HG03196 (cell line): ENCODE data around the gene INHBB.
"Not testable (repeated sequence)": the region's sequence is repeated elsewhere in the genome, so short reads cannot be mapped to it uniquely, and the experiment has no call there.

Source experiments
- ATAC-seq: cut with Tn5 transposase; IDR thresholded peaks from one replicate; pipeline ENCODE4 v1.9.1; 2021; ENCODE audit not compliant: unreplicated experiment

INHBB gene

GRCh38 chr2:120376679-120377640 lies 31.0 kb downstream of the INHBB start:
- ATAC-seq: no peak

- no peak for ATAC-seq
Observed at GRCh38 chr2:120378605-120379004, 32.7 kb downstream of the INHBB start.

GRCh38 chr2:120379916-120380893 lies 34.3 kb downstream of the INHBB start:
- ATAC-seq: no peak

- ATAC-seq: no peak
Observed at GRCh38 chr2:120381192-120381591, 35.3 kb downstream of the INHBB start.

- ATAC-seq: no peak
Observed at GRCh38 chr2:120381661-120382060, 35.7 kb downstream of the INHBB start.

GRCh38 chr2:120382541-120383144 lies 36.7 kb downstream of the INHBB start:
- no peak for ATAC-seq

GRCh38 chr2:120383191-120383590 lies 37.3 kb downstream of the INHBB start:
- no peak for ATAC-seq

- no peak for ATAC-seq
Observed at GRCh38 chr2:120383631-120384340, 37.9 kb downstream of the INHBB start.

GRCh38 chr2:120384486-120385354 lies 38.8 kb downstream of the INHBB start:
- no peak for ATAC-seq

- ATAC-seq: no peak
Observed at GRCh38 chr2:120385355-120386127, 39.6 kb downstream of the INHBB start.

- no peak for ATAC-seq
Observed at GRCh38 chr2:120388222-120389035, 42.5 kb downstream of the INHBB start.

GRCh38 chr2:120389036-120389391 lies 43.1 kb downstream of the INHBB start:
- ATAC-seq: no peak

- no peak for ATAC-seq
Observed at GRCh38 chr2:120390381-120391055, 44.6 kb downstream of the INHBB start.

- ATAC-seq: not testable (repeated sequence)
Observed at GRCh38 chr2:120391382-120391781, 45.4 kb downstream of the INHBB start.

- no peak for ATAC-seq
Observed at GRCh38 chr2:120391911-120392665, 46.2 kb downstream of the INHBB start.

GRCh38 chr2:120392923-120393322 lies 47.0 kb downstream of the INHBB start:
- ATAC-seq: no peak

GRCh38 chr2:120393456-120393855 lies 47.5 kb downstream of the INHBB start:
- no peak for ATAC-seq
